Choroid plexus epithelial cell (primary cell): ENCODE measurements around the gene PRR7.
A peak's percentile ranks its signal among the peaks of the same experiment; 100 is the strongest.
"Not testable (repeated sequence)": the region's sequence is repeated elsewhere in the genome, so short reads cannot be mapped to it uniquely, and the experiment has no call there.

Source experiments
- DNase-seq: peaks from one replicate; pipeline ENCODE4 v3.0.0-alpha.2; 2010; ENCODE audit warnings: low read depth
- H3K4me3 ChIP-seq: 2 replicates; pipeline ENCODE4 v1.5.1; 2011; ENCODE audit warnings: low read depth, mild to moderate bottlenecking, control low read depth, low read length, moderate library complexity
- CTCF ChIP-seq: conservative IDR thresholded peaks from 2 replicates; pipeline ENCODE4 v1.5.1; 2011; ENCODE audit warnings: low read depth, mild to moderate bottlenecking, control low read depth, inconsistent platforms, low read length, moderate library complexity

Gene PRR7

GRCh38 chr5:177412603-177413233 lies 33.9 kb upstream of the PRR7 start:
- TF ChIP-seq CTCF = no peak
- DNase-seq = no peak
- H3K4me3 ChIP-seq = no peak overlapping the region

GRCh38 chr5:177414481-177414880 lies 32.1 kb upstream of the PRR7 start:
- no peak for TF ChIP-seq CTCF
- no peak overlapping the region for H3K4me3 ChIP-seq
- no peak for DNase-seq

GRCh38 chr5:177417081-177417480 lies 29.5 kb upstream of the PRR7 start:
- not testable (repeated sequence) for H3K4me3 ChIP-seq, DNase-seq

GRCh38 chr5:177419046-177419445 lies 27.6 kb upstream of the PRR7 start:
- peak; percentile 59 for DNase-seq
- no peak overlapping the region for H3K4me3 ChIP-seq
- TF ChIP-seq CTCF = no peak

- not testable (repeated sequence) for DNase-seq, H3K4me3 ChIP-seq
These were observed 26.1 kb upstream of the PRR7 start for GRCh38 chr5:177420472-177420871.

- no peak overlapping the region for H3K4me3 ChIP-seq
- TF ChIP-seq CTCF = no peak
- DNase-seq = no peak
These were observed 25.4 kb upstream of the PRR7 start for GRCh38 chr5:177421062-177421798.

GRCh38 chr5:177423671-177424070 lies 22.9 kb upstream of the PRR7 start:
- TF ChIP-seq CTCF = no peak
- no peak overlapping the region for H3K4me3 ChIP-seq
- DNase-seq = no peak

- no peak for TF ChIP-seq CTCF
- peak overlapping the region; percentile 72 for H3K4me3 ChIP-seq
- no peak for DNase-seq
These were observed 21.3 kb upstream of the PRR7 start for GRCh38 chr5:177425196-177425800.
